Body of pancreas (tissue), 4 donors: ENCODE measurements around the gene NOP16.

ENCODE experiments used
- POLR2A ChIP-seq, 3 donors: fragments of 450-650 bp; IDR thresholded peaks; one replicate each; pipeline ENCODE4 v1.6.1; 2016; ENCODE audit warnings: antibody characterized with exemption in 3 of 3, mild to moderate bottlenecking in 2 of 3
- TF ChIP-seq, protein P1 (sequence below), 7 experiments: fragments of 450-650 bp in 4 of 7; fragments of 200-600 bp in 3 of 7; sonication (generic) in 3 of 7; IDR thresholded peaks; one replicate each; pipeline ENCODE4 v1.5.1; 2016 to 2019; ENCODE audit warnings: antibody characterized with exemption in 7 of 7

DNA sequence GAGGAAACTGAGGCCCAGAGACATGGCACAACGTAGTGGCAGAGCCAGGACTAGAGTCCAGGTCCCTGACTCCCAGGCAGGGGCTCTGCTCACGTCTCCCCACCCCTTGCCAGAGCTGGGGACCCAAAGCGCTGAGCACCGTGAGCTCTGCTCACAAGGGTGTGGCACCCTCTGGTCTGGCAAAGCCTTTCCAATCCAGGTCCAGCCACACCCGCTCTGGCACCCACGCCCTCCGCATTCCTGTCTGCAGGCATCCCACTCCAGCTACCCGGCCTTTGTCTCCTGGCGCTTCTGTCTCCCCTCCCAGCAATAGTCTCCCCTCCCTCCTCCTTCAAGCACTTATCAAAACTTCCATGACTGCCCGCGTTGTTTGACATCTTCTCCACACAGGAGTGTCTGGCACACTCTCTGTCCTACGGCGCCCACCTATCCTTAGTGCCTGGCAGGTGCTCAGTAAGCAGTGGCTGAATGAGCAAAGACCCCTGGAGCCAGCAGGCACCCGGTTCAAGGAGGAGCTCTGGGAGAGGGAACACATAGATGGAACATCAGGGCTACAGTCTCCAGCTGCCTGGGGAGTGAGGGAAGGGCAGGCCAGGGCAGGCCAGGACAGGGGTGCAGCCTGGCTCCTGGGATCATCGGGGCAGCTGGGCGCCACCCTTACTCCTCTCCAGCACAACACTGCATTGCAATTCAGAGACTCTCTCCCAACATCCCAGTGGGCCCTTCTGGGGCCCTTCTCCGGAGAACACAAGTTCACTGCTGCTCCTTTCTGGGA lies 12.2 kb upstream of the NOP16 start:
- TF ChIP-seq, protein P1, sequence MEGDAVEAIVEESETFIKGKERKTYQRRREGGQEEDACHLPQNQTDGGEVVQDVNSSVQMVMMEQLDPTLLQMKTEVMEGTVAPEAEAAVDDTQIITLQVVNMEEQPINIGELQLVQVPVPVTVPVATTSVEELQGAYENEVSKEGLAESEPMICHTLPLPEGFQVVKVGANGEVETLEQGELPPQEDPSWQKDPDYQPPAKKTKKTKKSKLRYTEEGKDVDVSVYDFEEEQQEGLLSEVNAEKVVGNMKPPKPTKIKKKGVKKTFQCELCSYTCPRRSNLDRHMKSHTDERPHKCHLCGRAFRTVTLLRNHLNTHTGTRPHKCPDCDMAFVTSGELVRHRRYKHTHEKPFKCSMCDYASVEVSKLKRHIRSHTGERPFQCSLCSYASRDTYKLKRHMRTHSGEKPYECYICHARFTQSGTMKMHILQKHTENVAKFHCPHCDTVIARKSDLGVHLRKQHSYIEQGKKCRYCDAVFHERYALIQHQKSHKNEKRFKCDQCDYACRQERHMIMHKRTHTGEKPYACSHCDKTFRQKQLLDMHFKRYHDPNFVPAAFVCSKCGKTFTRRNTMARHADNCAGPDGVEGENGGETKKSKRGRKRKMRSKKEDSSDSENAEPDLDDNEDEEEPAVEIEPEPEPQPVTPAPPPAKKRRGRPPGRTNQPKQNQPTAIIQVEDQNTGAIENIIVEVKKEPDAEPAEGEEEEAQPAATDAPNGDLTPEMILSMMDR (IDR thresholded peaks at IDR 0.05), result no peak
- TF ChIP-seq POLR2A (IDR thresholded peaks at IDR 0.05), result no peak
